SU-DHL-6 (cell line): ENCODE results near the gene TMEM167A.

ENCODE experiments used
- CTCF ChIP-seq: fragments of 200-600 bp; sonication (generic); IDR thresholded peaks from one replicate; pipeline ENCODE4 v1.5.1; 2017; ENCODE audit warnings: antibody characterized with exemption, mild to moderate bottlenecking, low read length, moderate library complexity; ENCODE audit not compliant: insufficient read depth, poor library complexity, severe bottlenecking
- EZH2phosphoT487 ChIP-seq: fragments of 200-600 bp; sonication (generic), shearing (Covaris generic); conservative IDR thresholded peaks from 2 replicates; pipeline ENCODE4 v1.6.1; 2018; ENCODE audit warnings: mild to moderate bottlenecking, antibody characterized with exemption, low read length, moderate library complexity, mixed read lengths

GRCh38 chr5:83095957-83096539 is 18.9 kb upstream of the TMEM167A start:
- no peak for TF ChIP-seq EZH2phosphoT487
- TF ChIP-seq CTCF, result no peak
